DMS 273 (cell line): ENCODE measurements around the gene ANGPT4.
"Not testable (repeated sequence)": the region's sequence is repeated elsewhere in the genome, so short reads cannot be mapped to it uniquely, and the experiment has no call there.

Source experiments
- DNase-seq: peaks from one replicate; lab custom pipeline; 2025; ENCODE audit not compliant: unreplicated experiment; lab: John Stamatoyannopoulos, UW

The ANGPT4 gene

DNA sequence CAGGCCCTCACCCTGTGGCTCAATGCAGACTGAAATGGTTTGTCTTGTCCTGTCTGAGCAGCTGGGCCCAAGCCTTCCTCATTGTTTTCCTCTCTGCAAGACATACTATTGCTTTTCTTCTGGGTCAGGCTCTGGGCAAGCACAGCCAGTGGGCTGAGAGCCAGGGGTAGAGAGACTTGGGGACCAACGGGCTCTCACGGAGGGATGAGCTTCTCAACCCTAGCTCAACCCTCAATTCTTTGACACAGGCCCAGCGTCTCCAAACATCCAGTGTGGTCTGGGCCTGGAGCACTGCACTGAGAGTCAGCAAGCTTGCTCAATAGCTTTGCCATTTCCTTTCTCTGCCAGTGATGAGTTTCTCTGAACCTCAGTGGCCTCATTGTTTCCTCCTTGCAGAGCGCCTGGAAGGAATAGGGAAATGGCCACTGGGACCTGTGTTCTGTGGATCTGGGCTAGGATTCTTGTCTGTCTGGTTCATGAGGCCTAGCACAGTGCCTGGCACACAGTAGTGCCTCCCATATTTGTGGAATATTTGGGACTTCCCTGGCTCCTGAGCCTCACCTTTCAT lies 9.3 kb downstream of the ANGPT4 start:
- no peak for DNase-seq

DNA sequence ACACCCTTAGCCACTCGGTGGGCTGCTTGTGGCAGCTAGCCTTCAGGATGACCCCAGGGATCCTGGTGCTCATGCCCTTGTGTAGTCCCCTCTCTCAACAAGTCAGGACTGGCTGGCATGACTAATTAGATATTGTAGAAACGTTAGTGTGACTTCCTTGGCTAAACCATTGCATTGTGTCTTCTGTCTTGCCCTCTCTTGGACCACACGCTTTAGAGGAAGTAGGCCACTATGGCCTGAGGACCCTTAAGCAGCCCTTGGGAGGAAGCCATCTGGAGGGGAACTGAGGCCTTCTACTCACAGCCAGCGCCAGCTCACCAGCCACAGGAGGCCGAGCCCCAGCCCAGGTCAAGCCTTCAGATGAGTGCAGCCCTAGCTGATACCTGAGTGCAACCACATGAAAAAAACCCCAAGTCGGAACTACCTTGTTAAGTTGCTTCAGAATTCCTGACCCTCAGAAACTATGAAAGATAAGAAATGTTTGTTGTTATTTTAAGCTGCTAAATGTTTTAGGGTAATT lies 10.1 kb downstream of the ANGPT4 start:
- DNase-seq, result no peak

DNA sequence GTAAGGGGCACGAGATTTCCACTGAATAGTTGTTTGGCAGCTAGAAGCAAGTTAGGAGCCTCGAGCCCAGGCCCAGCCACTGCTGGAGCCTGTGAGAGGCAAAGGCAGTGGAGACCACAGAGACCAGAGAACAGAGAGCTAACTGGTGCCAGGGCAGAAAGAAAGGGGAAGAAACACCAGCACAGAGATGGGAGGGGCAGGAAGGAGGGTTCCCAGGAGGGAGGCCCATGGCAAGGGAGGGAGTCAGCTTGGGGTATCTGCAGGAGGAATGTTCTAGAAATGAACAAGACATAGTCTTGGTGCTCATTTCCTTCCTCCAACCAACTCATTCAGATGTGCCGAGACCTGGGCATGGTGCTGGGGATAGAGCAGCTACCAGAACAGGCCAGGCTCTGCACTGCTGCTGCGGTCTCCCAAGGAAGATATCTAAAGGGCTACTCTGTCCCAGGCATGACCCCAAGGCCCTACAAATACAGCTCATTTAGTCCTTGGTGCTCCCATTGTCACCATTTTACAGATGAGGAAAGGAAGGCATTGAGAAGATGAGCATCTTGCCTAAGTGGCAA lies 10.7 kb downstream of the ANGPT4 start:
- no peak for DNase-seq

DNA sequence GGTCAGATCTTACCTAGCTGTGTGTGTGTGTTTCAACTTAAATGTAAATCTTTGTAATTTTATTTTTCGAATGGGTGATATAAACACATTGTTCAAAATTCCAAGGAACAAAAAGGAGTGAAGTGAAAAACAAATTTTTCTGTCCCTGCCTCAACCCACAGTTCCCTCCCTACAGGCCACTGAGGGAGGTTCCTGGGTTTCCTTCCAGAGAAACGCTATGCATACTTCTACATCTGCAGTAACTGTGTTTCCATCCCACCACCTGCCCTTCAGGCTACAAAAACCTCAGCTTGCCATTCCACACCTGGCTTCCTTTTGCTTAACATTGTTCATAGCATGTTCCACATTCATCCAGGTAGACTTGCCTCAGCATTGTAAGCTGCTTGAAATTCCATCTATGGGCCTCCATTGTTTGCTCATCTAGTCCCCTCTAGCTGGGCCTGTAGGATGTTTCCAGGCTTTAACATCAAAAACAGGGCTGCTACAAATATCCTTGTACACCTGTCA lies 12.0 kb downstream of the ANGPT4 start:
- no peak for DNase-seq

DNA sequence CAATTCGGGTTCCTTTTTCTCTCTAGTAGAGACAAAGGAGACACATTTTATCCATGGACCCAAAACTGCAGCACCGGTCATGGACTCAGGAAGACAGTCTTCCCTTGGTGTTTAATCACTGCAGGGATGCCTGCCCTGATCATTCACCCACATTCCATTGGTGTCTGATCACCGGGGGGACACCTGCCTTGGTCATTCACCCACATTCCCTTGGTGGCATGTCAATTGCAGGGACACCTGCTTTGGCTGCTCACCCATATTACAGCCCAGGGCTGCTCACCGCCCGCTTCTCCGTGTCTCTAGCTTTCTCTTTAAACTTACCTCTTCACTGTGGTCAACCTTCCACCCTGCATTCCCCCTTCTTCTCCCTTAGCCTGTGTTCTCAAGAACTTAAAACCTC lies 18.7 kb downstream of the ANGPT4 start:
- not testable (repeated sequence) for DNase-seq

DNA sequence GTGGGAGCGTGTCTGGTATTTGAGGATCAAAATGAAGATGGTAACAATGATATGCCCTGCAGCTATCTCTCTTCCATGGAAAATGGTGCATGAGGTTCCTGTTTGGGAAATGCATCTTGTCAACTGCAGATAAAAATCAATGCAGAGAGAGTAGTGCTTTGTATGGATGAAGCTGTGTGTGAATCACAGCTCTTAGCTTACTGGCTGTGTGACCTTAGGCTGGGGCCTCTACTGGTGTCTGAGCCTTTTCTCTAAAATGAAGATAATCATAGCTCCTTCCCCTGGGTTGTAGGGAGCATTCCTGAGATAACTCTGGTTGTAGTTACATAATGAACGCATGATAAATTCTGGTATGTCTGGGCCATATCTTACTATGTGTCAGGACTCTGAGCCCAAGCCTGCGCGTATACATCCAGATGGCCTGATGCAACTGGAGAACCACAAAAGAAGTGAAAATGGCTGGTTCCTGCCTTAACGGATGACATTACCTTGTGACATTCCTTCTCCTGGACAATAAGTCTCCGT lies 19.6 kb downstream of the ANGPT4 start:
- DNase-seq, result no peak

DNA sequence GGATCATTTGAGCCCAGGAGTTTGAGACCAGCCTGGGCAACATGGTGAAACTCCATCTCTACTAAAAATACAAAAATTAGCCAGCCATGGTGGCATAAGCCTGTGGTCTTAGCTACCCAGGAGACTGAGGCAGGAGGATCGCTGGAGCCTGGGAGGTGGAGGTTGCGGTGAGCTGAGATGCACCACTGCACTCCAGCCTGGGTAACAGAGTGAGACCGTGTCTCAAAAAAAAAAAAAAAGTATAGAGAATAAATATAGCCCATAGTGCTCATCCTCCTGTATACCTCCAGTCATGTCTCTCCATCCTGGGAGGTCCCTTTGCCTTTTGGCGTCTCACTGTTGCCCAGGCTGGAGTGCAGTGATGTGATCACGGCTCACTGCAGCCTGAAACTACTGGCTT lies 23.8 kb downstream of the ANGPT4 start:
- not testable (repeated sequence) for DNase-seq

DNA sequence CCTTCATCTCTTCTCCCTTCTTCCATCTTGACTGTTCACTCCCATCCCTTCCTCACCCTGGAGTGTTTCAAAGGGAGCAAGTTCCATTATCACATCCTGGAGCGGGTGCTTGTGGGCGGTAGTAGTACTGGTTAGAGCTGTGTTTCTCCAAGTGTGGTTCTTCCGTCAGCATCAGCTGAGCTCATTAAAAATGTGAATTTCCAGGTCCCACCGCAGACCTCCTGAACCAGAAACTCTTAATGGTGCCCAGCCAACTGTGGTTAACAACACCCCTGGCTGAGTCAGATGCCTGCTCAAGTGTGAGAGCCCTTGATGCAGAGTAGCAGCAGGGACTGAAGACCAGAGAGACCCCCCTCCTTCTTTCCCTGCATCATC lies 24.4 kb downstream of the ANGPT4 start:
- DNase-seq, result no peak

DNA sequence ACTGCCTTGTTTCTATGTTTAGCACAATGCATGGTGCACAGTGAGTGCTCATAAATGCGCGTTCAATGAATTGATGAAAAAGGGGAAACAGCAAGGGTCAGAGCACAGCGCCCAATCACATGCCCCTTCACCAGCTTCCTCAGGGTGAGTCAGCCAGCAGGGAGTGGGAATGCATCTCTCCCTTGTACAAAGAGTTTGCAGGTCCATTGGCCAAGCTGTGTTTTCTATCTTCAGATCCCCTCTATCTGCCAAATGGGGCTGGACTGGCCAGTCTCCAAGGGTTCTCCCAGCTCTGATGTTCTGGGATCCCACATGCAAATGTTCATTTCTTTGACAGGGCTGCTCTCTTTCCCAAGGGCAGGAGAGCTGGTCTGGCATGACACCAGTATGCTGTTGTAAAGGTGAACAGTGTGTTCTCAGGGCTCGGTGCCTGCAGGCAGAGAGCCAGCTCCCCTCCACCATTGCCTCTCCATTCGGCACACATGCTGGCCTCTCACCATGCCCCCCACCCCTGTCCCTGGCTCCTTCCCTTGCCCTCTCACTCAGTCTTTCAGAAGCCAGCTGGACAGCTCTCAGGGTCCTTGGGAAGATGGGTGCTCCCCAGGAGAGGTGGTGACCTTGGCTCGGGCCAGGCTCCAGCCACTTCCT lies 25.0 kb downstream of the ANGPT4 start:
- no peak for DNase-seq

DNA sequence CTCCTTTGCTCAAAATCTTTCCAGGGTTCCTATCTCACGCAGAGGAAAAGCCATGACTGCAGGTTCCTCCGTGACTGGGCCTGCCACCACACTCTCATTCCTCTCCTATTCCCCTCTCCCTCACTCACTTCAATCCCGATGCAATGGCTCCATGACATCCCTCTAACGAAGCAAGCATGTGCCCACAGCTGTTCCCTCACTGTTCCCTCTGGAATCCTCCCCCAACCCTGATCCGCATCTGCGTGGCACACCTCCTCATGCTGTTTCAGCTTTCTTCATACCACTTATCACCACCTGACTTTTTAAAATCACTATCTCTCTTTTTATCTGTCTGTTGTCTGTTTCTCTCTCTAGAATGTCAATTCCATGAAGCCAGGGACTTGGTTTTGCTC lies 25.5 kb downstream of the ANGPT4 start:
- DNase-seq, result no peak

DNA sequence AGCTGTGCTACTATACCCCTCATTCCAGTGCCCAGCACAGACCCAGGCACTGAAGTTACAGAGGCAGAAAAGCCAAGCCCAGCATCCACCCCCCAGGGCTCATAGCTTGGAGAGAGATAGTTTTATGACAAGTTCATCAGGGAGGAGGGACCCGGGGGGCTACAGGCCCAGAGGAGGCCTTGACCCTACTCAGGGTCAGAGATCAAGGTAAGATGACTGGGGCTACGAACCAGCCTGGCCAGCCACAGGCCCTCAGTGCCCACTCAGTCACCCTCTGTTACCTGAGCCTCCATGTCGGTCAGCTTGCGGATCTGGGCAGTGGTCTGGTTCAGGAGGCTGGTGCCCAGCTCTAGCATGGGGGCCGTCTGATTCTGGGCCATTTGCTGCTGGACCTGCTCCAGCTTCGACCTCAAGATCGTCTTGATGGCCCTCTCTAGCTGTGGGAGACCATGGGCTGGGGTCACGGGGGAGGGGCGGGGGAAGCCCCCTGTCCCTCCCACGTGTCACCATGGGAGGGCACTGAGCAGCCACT lies 26.1 kb downstream of the ANGPT4 start:
- DNase-seq, result no peak

DNA sequence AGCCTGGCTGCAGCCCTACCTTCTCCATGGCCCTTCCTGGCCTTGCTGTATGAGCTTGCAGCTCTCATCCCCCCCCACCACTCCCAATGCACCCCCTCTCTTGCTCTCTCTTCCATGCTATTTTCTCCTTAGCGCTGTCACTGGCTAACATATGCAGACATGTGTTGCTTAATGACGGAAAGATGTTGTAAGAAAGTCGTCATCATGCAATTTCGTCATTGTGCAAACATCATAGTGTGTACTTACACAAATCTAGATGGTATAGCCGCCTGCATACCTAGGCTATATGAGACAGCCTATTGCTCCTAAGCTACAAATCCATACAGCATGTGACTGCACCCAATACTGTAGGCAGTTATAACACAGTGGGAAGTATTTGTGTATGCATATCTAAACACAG lies 27.0 kb downstream of the ANGPT4 start:
- no peak for DNase-seq

DNA sequence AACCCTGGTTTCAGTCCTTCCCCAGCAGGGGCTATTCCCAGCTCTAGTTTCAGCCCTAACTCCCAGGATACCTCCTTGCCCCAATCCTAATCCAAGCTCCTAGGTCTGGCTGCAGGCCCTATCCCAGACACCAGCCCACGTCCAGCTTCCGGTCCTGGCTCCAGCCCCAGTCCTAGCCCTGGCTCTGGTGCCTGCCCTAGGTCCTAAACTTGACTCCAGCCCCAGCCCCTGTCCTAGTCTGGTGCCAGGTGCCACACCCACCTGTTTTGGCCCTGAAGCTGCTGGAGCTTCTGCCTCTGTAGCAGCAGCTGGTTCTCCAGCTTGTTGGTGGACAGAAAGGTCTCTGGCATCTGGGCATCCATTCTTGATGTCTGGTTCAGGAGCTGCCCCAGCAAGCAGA lies 28.1 kb downstream of the ANGPT4 start:
- DNase-seq, result no peak

DNA sequence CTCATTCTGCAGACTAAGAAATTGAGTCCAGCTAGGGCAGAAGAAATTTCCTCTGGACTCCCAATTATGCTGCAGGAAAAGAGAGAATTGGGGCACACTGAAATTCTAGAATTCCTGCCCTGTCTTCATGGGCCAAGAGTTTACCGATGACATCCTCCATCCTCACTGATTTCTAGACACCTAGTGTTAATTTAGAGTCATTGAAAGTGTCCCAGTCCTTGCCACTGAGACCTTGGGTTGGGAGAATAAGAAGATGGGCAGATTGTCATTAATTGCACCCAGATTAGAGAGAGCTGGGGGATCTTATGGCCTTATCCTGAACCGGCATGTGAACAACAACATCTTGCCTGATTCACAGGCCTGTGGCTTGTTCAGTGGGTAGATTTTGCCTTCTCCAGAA lies 29.0 kb downstream of the ANGPT4 start:
- DNase-seq, result no peak

DNA sequence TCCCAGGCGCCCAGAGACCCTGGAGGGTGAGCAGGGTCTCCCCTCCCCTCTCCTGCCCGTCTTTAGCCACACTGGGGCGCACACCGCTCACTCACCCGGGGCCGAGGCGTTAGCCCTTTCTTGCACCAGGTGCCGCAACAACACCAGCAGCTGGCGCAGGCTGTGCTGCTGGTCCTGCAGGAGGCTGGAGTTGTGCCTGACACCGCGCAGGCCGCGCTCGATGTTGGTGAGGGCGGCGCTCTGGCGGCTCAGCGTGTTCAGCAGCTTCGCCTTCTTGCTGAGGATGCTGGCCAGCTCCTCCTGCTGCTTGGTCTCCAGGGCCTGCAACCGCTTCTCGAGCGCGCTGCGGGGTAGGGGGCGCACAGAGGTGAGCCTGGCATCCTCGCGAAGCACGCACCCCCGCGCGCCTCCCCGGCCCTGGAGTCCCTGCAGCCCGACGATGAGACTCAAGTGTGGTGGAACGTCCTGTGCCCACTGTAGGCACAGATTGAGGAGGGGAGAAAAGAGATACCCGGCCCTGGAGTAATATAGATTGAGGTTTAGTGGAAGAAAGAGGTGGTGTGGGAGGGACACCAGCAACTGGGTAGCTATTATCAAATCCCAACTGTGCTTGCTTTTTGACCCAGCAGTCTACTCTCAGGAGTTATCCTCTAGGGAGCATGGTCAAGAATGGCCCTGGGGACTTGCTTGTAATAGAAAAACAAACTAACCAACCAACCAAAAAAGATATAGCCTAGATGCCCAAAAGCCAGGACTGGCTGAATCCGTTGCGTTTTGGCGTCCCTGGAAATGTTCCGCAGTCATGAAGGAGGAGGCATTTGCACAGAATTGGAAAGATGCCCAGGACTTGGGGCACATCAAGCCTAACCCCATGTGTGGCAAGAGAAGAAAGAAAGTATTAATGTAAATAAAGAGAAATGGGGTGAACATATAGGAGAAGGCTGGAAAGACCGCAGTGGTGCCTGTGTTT lies 30.9 kb downstream of the ANGPT4 start:
- DNase-seq, result peak; percentile 88

DNA sequence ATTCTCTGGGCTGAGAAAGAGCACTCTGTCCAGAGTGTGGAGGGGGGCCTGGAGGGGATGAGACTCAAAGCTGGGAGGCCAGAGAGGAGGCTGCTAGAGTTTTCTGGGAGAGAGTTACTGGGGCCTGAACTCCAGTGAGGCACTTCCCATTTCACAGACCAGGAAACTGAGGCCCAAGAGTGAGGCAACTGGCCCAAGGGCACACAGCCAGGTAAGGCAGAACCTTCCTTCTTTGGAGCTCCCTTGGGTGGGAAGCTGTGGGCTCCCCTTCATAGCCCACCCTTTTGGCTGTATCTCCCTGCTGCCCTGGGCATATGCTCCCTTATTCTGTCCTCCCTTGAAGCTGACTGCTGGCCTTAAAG lies 34.4 kb downstream of the ANGPT4 start:
- DNase-seq, result no peak

DNA sequence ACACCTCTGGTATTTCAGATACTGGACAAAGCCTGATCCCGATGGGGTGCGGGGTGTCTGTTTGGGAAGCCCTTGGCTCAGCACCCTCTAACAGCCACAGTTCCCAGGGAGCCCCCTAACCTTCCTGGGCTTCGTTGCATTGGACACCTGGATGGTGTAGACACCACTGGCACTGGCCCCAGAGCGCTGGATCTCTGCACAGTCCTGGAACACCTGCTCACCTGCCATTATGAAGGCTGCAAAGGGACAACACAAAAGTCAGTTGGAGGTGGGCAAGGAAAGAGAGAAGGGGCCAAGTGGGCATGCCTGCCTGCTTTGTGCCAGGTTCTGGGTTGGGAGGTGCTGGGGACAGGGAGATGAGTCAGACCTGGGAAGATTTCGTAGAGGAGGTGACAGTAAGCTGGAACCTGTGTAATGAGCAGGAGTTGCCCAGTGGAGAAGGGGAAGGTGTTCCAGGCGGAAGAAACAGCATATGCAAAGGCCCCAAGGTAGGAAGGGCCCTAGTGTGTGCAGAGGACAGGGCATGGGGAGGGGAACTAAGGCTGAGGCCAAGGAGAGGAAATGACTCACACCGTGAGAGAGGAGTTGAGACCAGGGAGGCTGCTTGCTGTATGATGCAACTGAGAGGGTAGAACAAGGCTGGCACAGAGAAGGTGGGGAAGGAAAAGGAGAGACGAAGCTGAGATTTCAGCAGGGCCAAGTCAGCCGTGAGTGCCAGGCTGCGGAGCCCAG lies 34.9 kb downstream of the ANGPT4 start:
- no peak for DNase-seq

DNA sequence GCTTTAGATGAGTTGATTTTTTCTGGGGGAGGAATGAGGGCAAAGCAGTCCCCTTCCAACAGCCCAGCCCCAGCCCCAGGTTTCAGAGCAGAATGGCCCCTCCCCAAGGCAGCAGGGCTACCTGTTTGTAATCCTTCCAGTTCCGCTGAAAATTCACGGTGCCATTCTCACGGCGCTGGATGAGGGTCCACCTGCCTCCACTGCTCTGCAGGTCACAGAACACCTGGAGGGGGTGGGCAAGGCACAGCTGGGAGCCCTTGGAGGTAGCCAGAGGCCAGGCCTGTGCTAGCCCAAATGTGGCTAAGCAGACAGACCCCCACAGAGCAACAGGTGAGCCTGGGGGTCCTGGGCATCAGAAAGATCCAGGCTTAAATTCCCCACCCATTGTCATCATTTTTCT lies 36.5 kb downstream of the ANGPT4 start:
- DNase-seq, result no peak

DNA sequence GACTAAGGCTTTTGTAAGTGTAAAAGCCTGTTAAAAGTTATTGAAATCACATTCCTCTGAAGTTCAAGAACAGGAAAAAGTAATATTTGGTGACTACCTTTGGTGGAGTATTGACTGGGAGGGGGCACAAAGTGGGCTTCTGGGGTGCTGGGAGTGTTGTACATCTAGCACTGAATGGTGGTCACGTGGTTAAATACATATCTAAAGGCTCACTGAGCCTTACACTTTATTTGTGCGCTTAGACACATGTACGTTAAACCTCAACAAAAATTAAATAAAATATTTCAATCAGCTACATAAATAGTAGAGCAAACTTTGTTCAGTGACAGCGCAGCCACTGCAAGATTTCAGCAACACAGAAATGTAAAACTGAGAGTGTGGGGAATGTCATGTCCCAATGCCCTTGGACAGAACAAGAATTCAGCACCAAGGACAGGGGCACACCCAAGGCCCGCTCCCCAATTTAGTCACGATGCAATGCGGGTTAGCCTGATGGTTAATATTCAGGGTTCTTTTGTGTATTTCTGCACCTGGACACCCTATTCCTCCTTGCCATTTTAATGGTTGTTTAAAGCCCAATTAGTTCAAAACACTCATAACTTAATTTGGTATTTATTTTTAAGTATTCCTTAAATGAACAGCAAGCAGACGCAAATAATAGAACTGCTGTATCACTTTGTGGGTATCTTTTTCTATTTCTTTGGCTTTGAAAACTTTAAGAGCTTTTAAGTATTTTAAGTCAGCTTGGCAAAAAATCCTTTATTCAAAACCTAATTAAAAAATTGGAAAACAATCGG lies 37.4 kb downstream of the ANGPT4 start:
- peak; percentile 20 for DNase-seq
